ENCODE results near the gene NUBP2.

The NUBP2 gene

GRCh38 chr16:1776991-1777374 is 5.8 kb upstream of the NUBP2 start:
- in situ Hi-C loops (cut with HindIII; ENCODE audit: low pct_unique_long_range_greater_than_20kb, low sequenced_read_pairs): no loop called here
- no peak for TF ChIP-seq JUND (IDR thresholded peaks at IDR 0.05; ENCODE audit: low read depth)
- no peak for DNase-seq (ENCODE audit: low read depth in 1 of 2, low spot score in 1 of 2)

- no peak for DNase-seq (ENCODE audit: low read depth in 1 of 2, low spot score in 1 of 2)
- TF ChIP-seq JUND (IDR thresholded peaks at IDR 0.05; ENCODE audit: low read depth): no peak
- in situ Hi-C loops (cut with HindIII; ENCODE audit: low pct_unique_long_range_greater_than_20kb, low sequenced_read_pairs): no loop called here
Observed at GRCh38 chr16:1777375-1778199, 5.2 kb upstream of the NUBP2 start.

- TF ChIP-seq JUND (IDR thresholded peaks at IDR 0.05; ENCODE audit: low read depth): no peak
- DNase-seq (ENCODE audit: low read depth in 1 of 2, low spot score in 1 of 2): no peak
- in situ Hi-C loops (cut with HindIII; ENCODE audit: low pct_unique_long_range_greater_than_20kb, low sequenced_read_pairs): no loop called here
Observed at GRCh38 chr16:1778200-1779179, 4.3 kb upstream of the NUBP2 start.

- no peak for DNase-seq (ENCODE audit: low read depth in 1 of 2, low spot score in 1 of 2)
- no peak for TF ChIP-seq JUND (IDR thresholded peaks at IDR 0.05; ENCODE audit: low read depth)
- in situ Hi-C loops (cut with HindIII; ENCODE audit: low pct_unique_long_range_greater_than_20kb, low sequenced_read_pairs): no loop called here
Observed at GRCh38 chr16:1779234-1779701, 3.5 kb upstream of the NUBP2 start.

- in situ Hi-C loops (cut with HindIII; ENCODE audit: low pct_unique_long_range_greater_than_20kb, low sequenced_read_pairs): no loop called here
- DNase-seq (ENCODE audit: low read depth in 1 of 2, low spot score in 1 of 2): no peak
- no peak for TF ChIP-seq JUND (IDR thresholded peaks at IDR 0.05; ENCODE audit: low read depth)
Observed at GRCh38 chr16:1779741-1780676, 2.8 kb upstream of the NUBP2 start.

GRCh38 chr16:1780677-1781072 is 2.1 kb upstream of the NUBP2 start:
- in situ Hi-C loops (cut with HindIII; ENCODE audit: low pct_unique_long_range_greater_than_20kb, low sequenced_read_pairs): no loop called here
- no peak for DNase-seq (ENCODE audit: low read depth in 1 of 2, low spot score in 1 of 2)
- no peak for TF ChIP-seq JUND (IDR thresholded peaks at IDR 0.05; ENCODE audit: low read depth)

- no peak for TF ChIP-seq JUND (IDR thresholded peaks at IDR 0.05; ENCODE audit: low read depth)
- no peak for DNase-seq (ENCODE audit: low read depth in 1 of 2, low spot score in 1 of 2)
- in situ Hi-C loops (cut with HindIII; ENCODE audit: low pct_unique_long_range_greater_than_20kb, low sequenced_read_pairs): no loop called here
Observed at GRCh38 chr16:1781254-1781653, 1.5 kb upstream of the NUBP2 start.

GRCh38 chr16:1781758-1782407 is 877 bp upstream of the NUBP2 start:
- peak; percentile 55 to 76 for DNase-seq (ENCODE audit: low read depth in 1 of 2, low spot score in 1 of 2)
- in situ Hi-C loops (cut with HindIII; ENCODE audit: low pct_unique_long_range_greater_than_20kb, low sequenced_read_pairs): no loop called here
- TF ChIP-seq JUND (IDR thresholded peaks at IDR 0.05; ENCODE audit: low read depth): no peak

GRCh38 chr16:1784977-1785845 is 2.5 kb downstream of the NUBP2 start:
- no peak for DNase-seq (ENCODE audit: low read depth in 1 of 2, low spot score in 1 of 2)
- in situ Hi-C loops (cut with HindIII; ENCODE audit: low pct_unique_long_range_greater_than_20kb, low sequenced_read_pairs): no loop called here
- TF ChIP-seq JUND (IDR thresholded peaks at IDR 0.05; ENCODE audit: low read depth): no peak

GRCh38 chr16:1785846-1786170 is 3.0 kb downstream of the NUBP2 start:
- DNase-seq (ENCODE audit: low read depth in 1 of 2, low spot score in 1 of 2): no peak
- in situ Hi-C loops (cut with HindIII; ENCODE audit: low pct_unique_long_range_greater_than_20kb, low sequenced_read_pairs): no loop called here
- TF ChIP-seq JUND (IDR thresholded peaks at IDR 0.05; ENCODE audit: low read depth): no peak
